Trophoblast cell (in vitro differentiated cells and primary cell): ENCODE data around the gene PRR23E.

Source experiments
- DNase-seq, 2 donors: peaks; one replicate each; pipeline ENCODE4 v3.0.0-alpha.2; 2016
- H2AFZ ChIP-seq: 2 replicates; pipeline ENCODE4 v1.6.1; 2013; ENCODE audit warnings: low read length, moderate library complexity, mild to moderate bottlenecking; ENCODE audit not compliant: insufficient read depth, poor library complexity
- H2AK5ac ChIP-seq: 2 replicates; pipeline ENCODE4 v1.6.1; 2013; ENCODE audit warnings: mild to moderate bottlenecking, low read length
- H2BK120ac ChIP-seq: 2 replicates; pipeline ENCODE4 v1.6.1; 2013; ENCODE audit warnings: low read length, mild to moderate bottlenecking, moderate library complexity; ENCODE audit not compliant: insufficient read depth, poor library complexity
- H2BK12ac ChIP-seq: 2 replicates; pipeline ENCODE4 v1.6.1; 2013; ENCODE audit warnings: mild to moderate bottlenecking, low read length, moderate library complexity
- H2BK5ac ChIP-seq: 2 replicates; pipeline ENCODE4 v1.6.1; 2013; ENCODE audit warnings: low read length, low read depth, moderate library complexity, mild to moderate bottlenecking; ENCODE audit not compliant: poor library complexity
- H3K14ac ChIP-seq: 2 replicates; pipeline ENCODE4 v1.6.1; 2013; ENCODE audit warnings: mild to moderate bottlenecking, low read length
- H3K18ac ChIP-seq: 2 replicates; pipeline ENCODE4 v1.6.1; 2013; ENCODE audit warnings: mild to moderate bottlenecking, low read length
- H3K23ac ChIP-seq: 2 replicates; pipeline ENCODE4 v1.6.1; 2013; ENCODE audit warnings: low read length
- H3K27ac ChIP-seq: 2 replicates; pipeline ENCODE4 v1.5.1; 2013; ENCODE audit warnings: low read depth, mild to moderate bottlenecking, inconsistent platforms, low read length, moderate library complexity
- H3K27me3 ChIP-seq: 2 replicates; pipeline ENCODE4 v1.6.1; 2013; ENCODE audit warnings: inconsistent platforms, mild to moderate bottlenecking, low read length, moderate library complexity; ENCODE audit not compliant: insufficient read depth
- H3K36me3 ChIP-seq, 2 experiments: 1 replicate in 1 of 2; 2 replicates in 1 of 2; pipeline ENCODE4 v1.6.1; 2013; ENCODE audit warnings: low read length in 2 of 2, mild to moderate bottlenecking in 2 of 2, moderate library complexity in 1 of 2; ENCODE audit not compliant: insufficient read depth in 2 of 2, control insufficient read depth in 1 of 2
- H3K4ac ChIP-seq: 2 replicates; pipeline ENCODE4 v1.6.1; 2013; ENCODE audit warnings: low read depth, mild to moderate bottlenecking, low read length, moderate library complexity
- H3K4me1 ChIP-seq, 2 experiments: 1 replicate in 1 of 2; 2 replicates in 1 of 2; pipeline ENCODE4 v1.6.1; 2013; ENCODE audit warnings: low read length in 2 of 2, mild to moderate bottlenecking in 2 of 2, moderate library complexity in 1 of 2; ENCODE audit not compliant: insufficient read depth in 2 of 2, control insufficient read depth in 1 of 2
- H3K4me2 ChIP-seq: 2 replicates; pipeline ENCODE4 v1.6.1; 2013; ENCODE audit warnings: inconsistent platforms, mild to moderate bottlenecking, low read length, moderate library complexity
- H3K4me3 ChIP-seq: 2 replicates; pipeline ENCODE4 v1.5.1; 2013; ENCODE audit warnings: mild to moderate bottlenecking, low read depth, low read length, inconsistent platforms
- H3K79me1 ChIP-seq: one replicate; pipeline ENCODE4 v1.6.1; 2013; ENCODE audit warnings: low read length
- H3K79me2 ChIP-seq: 2 replicates; pipeline ENCODE4 v1.6.1; 2013; ENCODE audit warnings: low read length, mild to moderate bottlenecking; ENCODE audit not compliant: control insufficient read depth, insufficient read depth, poor library complexity
- H3K9ac ChIP-seq: 2 replicates; pipeline ENCODE4 v1.6.1; 2013; ENCODE audit warnings: mild to moderate bottlenecking, low read length
- H3K9me3 ChIP-seq: 2 replicates; pipeline ENCODE4 v1.6.1; 2013; ENCODE audit warnings: low read depth, mild to moderate bottlenecking, control low read depth, inconsistent platforms, low read length; ENCODE audit not compliant: insufficient read depth
- H4K12ac ChIP-seq: 2 replicates; pipeline ENCODE4 v1.6.1; 2013; ENCODE audit warnings: low read depth, mild to moderate bottlenecking, low read length, moderate library complexity
- H4K8ac ChIP-seq: 2 replicates; pipeline ENCODE4 v1.6.1; 2013; ENCODE audit warnings: low read depth, mild to moderate bottlenecking, low read length, moderate library complexity
- H4K91ac ChIP-seq: one replicate; pipeline ENCODE4 v1.6.1; 2013; ENCODE audit warnings: low read depth, mild to moderate bottlenecking, low read length, moderate library complexity
- WGBS: extraction: QIAGEN DNeasy Blood & Tissue Kit; methylation state at CpG from one replicate; pipeline ENCODE4 v1.1.7; 2013; ENCODE audit warnings: missing lambda C conversion rate; ENCODE audit not compliant: insufficient read length, insufficient coverage; ENCODE audit errors: extremely low coverage; 5-methylcytosine and 5-hydroxymethylcytosine counted together

The PRR23E gene

GRCh38 chr3:127215714-127216414, 22.9 kb downstream of the PRR23E start:
- Histone ChIP-seq H2BK12ac (no peak overlapping the region), H2BK120ac (no peak overlapping the region), H4K91ac (no peak overlapping the region), H3K4me2 (no peak overlapping the region), H2AFZ (no peak overlapping the region), H3K9me3 (peaks cover 2% of the 10 kb centered on the region), H3K9ac (no peak overlapping the region), H3K4me1 (no peaks in the 10 kb centered on the region), H3K79me2 (no peaks in the 10 kb centered on the region), H3K27ac (no peak overlapping the region), H2BK5ac (no peak overlapping the region), H3K4me3 (no peak overlapping the region), H4K8ac (no peak overlapping the region), H2AK5ac (no peak overlapping the region), H3K14ac (no peak overlapping the region), H3K18ac (no peak overlapping the region), H3K36me3 (no peaks in the 10 kb centered on the region), H3K79me1 (no peaks in the 10 kb centered on the region), H3K23ac (no peak overlapping the region), H3K27me3 (no peaks in the 10 kb centered on the region), H3K4ac (no peak overlapping the region), H4K12ac (no peak overlapping the region)
- no peak for DNase-seq
- WGBS: no CpG with 5 or more reads among the region's 8 CpGs

GRCh38 chr3:127216415-127217261, 23.7 kb downstream of the PRR23E start:
- H3K9me3 ChIP-seq: peaks cover 2% of the 10 kb centered on the region
- no peak overlapping the region for H3K23ac ChIP-seq
- H4K91ac ChIP-seq: no peak overlapping the region
- no peaks in the 10 kb centered on the region for H3K79me1 ChIP-seq
- H2AFZ ChIP-seq: no peak overlapping the region
- no peak overlapping the region for H4K12ac ChIP-seq
- no peak for DNase-seq
- no CpG with 5 or more reads among the region's 16 CpGs for WGBS
- H3K4ac ChIP-seq: no peak overlapping the region
- H2AK5ac ChIP-seq: no peak overlapping the region
- no peaks in the 10 kb centered on the region for H3K4me1 ChIP-seq
- no peak overlapping the region for H3K9ac ChIP-seq
- H3K4me3 ChIP-seq: no peak overlapping the region
- no peak overlapping the region for H3K27ac ChIP-seq
- no peak overlapping the region for H2BK120ac ChIP-seq
- H2BK5ac ChIP-seq: no peak overlapping the region
- no peaks in the 10 kb centered on the region for H3K79me2 ChIP-seq
- no peak overlapping the region for H3K14ac ChIP-seq
- H3K18ac ChIP-seq: no peak overlapping the region
- no peak overlapping the region for H3K4me2 ChIP-seq
- H3K36me3 ChIP-seq: no peaks in the 10 kb centered on the region
- no peaks in the 10 kb centered on the region for H3K27me3 ChIP-seq
- H2BK12ac ChIP-seq: no peak overlapping the region
- no peak overlapping the region for H4K8ac ChIP-seq

DNA sequence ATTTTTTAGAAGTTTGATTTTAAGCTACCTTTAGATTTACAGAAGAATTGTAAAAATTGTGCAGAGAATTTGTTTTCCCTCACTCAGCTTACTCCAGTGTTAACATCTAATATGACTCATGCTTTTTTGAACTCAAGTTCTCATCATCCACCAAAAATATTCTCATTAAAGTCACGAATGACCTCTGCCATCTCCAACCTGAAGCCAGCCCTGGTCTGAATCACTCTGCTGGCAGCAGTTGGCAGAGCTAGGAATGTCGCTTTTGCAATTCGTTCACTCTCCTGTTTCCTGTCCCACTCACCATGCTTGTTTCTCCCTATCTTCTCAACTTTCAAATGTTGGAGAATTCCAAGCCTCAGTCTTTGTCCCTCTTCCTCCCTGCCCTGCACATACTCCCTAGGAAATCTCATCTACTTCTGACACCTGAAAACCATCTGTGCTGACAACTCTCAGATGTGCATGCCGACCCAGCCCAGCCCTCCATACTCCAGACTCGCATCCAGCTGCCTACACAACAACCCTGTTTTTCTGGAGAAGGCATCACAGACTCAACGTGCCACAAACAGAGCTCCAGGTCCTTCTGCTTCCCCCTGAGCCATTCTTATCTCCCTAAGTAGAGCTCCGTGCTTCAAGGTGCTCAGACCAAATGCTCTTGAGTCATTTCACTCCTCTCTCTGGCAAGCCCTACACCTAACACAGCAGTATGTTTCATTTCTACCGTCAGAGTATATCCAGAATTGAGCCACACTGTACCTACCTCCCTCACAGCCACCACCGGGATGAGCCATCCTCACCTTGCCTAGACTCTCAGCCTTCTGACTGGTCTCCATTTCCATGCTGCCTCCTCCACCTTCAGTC, 24.9 kb downstream of the PRR23E start:
- Histone ChIP-seq H3K4me3 (no peak overlapping the region), H3K27me3 (no peaks in the 10 kb centered on the region), H2BK120ac (no peak overlapping the region), H4K12ac (no peak overlapping the region), H3K4ac (no peak overlapping the region), H3K4me2 (no peak overlapping the region), H4K91ac (no peak overlapping the region), H3K36me3 (no peaks in the 10 kb centered on the region), H2AFZ (no peak overlapping the region), H2BK5ac (no peak overlapping the region), H2AK5ac (no peak overlapping the region), H3K79me2 (no peaks in the 10 kb centered on the region), H3K14ac (no peak overlapping the region), H2BK12ac (no peak overlapping the region), H3K23ac (no peak overlapping the region), H3K9me3 (peaks cover 2% of the 10 kb centered on the region), H3K4me1 (no peaks in the 10 kb centered on the region), H3K79me1 (no peaks in the 10 kb centered on the region), H4K8ac (no peak overlapping the region), H3K18ac (no peak overlapping the region), H3K27ac (no peak overlapping the region), H3K9ac (no peak overlapping the region)
- no peak for DNase-seq
- WGBS: no CpG with 5 or more reads among the region's 9 CpGs

GRCh38 chr3:127218454-127218922, 25.6 kb downstream of the PRR23E start:
- Histone ChIP-seq H3K4me2 (no peak overlapping the region), H3K27me3 (no peaks in the 10 kb centered on the region), H2BK5ac (no peak overlapping the region), H3K4me3 (no peak overlapping the region), H3K4me1 (no peaks in the 10 kb centered on the region), H4K12ac (no peak overlapping the region), H3K9ac (no peak overlapping the region), H3K36me3 (no peaks in the 10 kb centered on the region), H2AFZ (no peak overlapping the region), H4K8ac (no peak overlapping the region), H3K27ac (no peak overlapping the region), H2AK5ac (no peak overlapping the region), H3K4ac (no peak overlapping the region), H3K23ac (no peak overlapping the region), H2BK12ac (no peak overlapping the region), H2BK120ac (no peak overlapping the region), H3K79me1 (no peaks in the 10 kb centered on the region), H3K9me3 (peaks cover 2% of the 10 kb centered on the region), H3K18ac (no peak overlapping the region), H4K91ac (no peak overlapping the region), H3K79me2 (no peaks in the 10 kb centered on the region), H3K14ac (no peak overlapping the region)
- no peak for DNase-seq
- WGBS: no CpG with 5 or more reads among the region's 13 CpGs
